HL-60/S4 treated with retinoic acid at 250 ng/mL for 4 days and 3 days (cell line): ENCODE data around the gene ERCC6L2.

Source experiments
- in situ Hi-C: fragments of 300-500 bp; cut with MboI; formaldehyde crosslinking; loops from 2 replicates; pipeline ENCODE4 v1.7.0; 2022; ENCODE audit warnings: low sequenced_read_pairs

Gene ERCC6L2, protein sequence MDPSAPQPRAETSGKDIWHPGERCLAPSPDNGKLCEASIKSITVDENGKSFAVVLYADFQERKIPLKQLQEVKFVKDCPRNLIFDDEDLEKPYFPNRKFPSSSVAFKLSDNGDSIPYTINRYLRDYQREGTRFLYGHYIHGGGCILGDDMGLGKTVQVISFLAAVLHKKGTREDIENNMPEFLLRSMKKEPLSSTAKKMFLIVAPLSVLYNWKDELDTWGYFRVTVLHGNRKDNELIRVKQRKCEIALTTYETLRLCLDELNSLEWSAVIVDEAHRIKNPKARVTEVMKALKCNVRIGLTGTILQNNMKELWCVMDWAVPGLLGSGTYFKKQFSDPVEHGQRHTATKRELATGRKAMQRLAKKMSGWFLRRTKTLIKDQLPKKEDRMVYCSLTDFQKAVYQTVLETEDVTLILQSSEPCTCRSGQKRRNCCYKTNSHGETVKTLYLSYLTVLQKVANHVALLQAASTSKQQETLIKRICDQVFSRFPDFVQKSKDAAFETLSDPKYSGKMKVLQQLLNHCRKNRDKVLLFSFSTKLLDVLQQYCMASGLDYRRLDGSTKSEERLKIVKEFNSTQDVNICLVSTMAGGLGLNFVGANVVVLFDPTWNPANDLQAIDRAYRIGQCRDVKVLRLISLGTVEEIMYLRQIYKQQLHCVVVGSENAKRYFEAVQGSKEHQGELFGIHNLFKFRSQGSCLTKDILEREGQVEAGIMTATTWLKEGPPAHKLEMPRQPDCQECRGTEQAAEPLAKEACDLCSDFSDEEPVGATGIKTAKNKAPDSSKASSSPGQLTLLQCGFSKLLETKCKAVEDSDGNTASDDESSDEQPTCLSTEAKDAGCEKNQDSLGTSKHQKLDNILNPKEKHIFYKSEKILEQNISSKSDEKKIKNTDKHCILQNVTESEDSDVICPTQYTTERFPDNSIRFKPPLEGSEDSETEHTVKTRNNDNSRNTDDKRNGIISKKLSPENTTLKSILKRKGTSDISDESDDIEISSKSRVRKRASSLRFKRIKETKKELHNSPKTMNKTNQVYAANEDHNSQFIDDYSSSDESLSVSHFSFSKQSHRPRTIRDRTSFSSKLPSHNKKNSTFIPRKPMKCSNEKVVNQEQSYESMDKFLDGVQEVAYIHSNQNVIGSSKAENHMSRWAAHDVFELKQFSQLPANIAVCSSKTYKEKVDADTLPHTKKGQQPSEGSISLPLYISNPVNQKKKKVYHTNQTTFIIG (N-terminal part only)

DNA sequence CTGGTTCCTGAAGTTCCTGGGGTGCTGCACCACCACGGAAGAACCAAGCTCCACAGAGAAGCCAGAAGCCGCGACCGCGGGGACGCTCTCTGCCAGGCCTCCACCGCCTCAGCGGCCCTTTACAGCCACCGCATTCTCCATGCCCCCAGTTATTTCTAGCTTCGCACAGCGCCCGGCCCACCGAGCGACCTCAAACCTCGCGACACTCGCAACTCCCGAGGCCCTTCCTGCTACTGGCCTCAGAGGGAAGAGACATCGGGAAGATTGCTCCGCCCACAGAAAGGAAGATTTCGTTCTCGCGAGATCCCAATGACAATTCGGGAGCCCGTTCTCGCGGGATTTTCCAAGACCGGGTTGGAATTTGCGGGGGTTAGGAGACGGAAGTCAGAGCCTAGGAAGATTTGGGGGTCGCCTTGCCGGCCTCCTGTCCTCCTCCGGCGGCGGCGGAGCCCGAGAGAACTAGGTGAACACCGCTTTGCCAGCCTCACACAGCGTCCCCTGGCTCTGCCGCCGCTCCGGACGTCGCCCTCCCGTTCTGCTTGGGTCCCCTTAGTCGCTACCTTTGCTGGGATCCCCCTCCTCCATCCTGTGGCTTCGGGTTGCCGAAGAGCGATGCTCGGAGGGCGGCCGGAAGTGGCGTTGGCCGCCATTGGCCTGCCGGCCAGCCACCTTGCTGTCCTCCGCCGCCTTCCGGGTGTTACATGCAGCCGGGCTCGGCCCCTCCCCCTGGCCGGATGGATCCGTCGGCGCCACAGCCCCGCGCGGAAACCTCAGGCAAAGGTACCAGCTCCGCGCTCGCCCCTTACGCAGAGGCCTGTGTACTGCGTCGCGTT is at the start of gene ERCC6L2:
Gene ERCC6L2 (plus strand): TSS at position 387 of the 833 bp plus-strand sequence. CDS start 348 bp downstream, at position 735.
- in situ Hi-C loops: no loop called here

DNA sequence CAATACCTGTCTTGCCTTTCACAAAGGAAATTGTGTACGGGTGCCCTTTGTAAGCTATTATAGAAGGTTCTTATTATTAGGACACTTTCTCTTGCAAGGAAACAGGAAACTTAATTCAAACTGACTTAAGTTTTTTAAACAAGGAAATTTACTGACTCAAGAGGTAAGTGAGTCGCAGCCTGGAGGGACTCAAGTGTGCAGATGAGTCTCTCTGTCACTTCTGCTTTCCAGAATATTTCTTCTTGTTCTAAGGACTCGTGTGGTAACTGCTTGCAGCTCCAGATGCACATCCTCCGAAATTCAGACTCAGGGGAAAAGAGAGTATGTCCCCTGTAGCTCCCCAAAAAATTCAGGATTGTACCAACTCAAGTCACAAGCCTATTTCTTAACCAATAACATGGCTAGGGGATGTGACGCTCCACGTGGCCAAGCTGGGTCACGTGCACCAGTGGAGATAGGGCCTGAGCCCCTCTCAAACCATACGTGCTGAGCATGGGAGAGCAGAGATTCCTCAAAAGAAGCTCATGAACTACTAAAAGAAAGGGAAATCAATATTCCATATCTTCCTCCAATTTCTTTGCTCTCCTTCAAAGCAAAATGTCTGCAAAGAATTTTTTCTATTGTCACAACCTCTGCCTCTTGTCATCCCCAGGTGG is 49.2 kb upstream of the ERCC6L2 start:
- in situ Hi-C loops: no loop called here

DNA sequence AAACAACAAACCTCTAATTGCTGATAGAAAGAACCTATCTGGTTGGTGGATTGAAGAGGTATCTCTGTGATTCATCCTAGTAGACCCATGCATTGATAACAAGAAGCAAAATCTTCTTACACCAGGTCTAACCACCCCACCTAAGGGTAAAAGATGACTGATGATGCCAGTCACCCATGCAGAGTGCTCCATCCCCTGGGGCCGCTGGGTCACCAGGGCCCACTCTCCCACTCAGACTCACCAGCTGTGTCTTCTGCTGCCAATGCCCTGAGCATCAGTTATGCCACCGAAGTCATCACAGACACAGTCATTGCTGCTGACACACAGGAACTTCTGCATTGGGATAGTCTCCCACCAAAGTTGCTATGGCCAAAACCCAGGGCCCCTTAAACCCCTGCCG is 44.7 kb upstream of the ERCC6L2 start:
- in situ Hi-C loops: no loop called here

DNA sequence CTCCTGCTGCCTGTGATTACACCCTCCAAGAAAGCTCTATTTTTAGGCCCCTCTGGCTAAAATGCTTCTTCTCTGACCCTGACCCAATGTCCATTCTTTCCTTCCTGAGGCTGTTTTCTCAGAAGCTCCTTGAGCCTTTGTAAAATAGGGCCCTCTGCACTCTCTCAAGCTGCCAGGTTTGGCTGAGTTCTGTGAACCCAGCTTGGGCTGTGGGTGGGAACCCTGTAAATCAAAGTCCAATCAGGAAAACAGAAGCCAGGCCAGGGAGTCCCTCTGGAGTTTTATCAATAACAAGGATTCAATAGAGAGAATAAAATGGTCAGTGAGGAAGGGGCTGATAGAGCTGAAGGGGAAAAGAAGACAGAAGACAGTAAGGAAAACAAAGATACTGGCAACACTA is 43.7 kb upstream of the ERCC6L2 start:
- in situ Hi-C loops: no loop called here

DNA sequence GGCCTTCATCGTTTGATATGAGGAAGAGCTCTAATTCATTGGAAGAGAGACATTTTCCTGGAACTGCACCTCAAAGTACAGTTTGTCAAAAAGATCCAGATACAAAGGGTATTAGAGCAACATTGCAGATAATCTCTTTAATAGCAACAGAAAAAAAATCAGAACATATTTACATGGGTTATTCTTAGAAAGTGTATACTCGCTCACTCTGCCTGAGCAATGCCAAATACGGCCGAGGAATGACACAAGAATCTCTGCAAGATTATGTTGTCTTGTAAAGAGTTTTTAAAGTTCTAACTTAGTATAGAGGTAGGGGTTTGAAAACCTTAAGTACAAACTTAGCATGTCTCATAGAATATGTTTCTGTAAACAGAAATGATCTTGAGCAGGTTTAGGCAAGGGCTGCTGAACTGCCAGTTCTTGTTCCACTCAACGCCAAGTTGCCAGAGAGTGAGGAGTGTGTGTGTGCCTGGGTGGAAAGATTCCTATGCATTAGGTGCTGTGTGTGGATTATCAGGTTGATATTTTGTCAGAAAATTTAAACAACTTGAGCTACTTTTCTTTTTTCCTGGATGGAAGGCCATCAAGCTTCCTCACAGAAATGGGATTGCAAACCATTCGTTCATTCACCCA is 41.8 kb upstream of the ERCC6L2 start:
- in situ Hi-C loops: no loop called here

DNA sequence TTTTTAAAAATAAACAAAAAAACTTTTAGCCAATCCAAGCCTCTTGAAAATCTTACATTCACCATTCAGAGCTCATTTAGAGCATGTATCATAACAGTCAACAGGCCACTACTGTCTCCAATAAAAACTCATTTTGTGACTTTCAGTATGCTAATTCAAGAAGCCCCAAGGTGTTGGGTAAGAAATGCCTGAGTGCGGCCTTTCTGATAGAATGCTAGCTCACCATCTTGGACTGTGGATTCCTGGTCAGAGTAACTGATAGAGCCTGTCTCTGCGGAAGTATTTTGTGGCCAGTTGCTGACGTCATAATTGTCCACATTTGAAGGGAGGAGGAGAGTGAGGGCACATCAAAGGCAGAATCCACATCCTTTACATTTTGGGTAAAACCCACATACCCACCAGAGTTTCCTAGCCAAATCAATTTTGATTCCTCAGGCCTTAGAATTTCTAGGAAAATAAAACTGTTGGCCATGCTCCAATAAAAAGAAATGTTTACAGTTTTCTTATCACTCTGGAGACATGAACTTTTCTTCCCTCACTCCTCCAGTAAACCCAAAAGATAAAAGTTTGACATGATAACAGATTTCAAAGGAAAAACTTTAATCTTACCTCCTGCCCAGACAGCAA is 41.1 kb upstream of the ERCC6L2 start:
- in situ Hi-C loops: no loop called here

DNA sequence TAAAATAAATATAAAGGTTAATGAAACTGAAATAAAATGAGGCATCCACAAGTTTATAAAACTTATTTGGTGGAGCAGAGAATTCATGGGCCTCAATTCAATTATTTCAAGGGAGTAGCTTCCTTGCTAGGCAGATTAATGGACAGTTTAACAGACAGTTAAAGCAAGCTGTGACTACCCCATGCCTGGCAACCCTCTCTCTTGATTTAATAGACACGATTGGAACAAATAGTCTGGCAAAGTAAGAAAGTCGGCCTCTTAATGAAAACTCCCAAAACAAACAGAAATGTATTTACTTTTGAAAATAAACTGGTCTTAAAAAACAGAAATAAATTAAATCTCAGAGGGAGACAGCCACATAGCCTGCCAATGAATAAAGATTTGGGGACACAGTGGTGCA is 40.1 kb upstream of the ERCC6L2 start:
- in situ Hi-C loops: no loop called here

DNA sequence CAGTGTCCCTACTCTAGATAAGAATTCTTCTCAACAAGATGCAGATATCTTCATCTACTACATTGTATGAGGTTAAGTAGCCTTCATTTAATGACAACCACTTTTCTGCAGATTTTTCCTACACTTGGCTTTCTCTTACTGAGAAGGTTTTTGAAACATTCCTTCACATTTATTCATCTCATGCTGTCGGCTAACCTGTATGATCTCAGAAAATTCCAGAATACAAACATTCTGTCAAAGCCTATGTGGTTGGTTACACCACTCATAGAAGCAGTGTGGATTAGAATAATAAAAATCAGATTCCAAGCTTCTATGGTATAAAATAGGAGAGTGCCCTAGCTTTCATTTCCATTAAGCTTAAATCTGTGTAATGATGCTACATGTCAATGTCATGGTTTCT is 39.4 kb upstream of the ERCC6L2 start:
- in situ Hi-C loops: no loop called here

DNA sequence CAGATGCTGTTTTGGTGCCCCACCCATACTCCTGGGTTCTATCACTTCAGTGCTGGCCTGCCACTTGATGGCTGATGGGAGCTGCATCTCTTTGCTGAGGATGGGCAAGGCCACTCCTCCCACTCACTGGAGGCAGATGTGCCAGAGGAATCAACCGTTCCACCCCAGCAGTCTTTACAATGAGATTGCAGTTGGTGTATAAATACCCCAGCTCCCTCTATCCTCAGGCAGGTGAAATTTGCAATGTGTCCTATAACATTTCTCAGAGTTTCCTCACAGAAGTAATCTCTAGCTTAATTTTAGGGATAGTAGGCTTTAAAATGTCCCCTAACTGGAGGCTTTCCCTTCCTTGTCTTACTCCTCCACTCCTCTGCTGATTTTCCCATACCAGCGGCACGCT is 36.5 kb upstream of the ERCC6L2 start:
- in situ Hi-C loops: no loop called here

DNA sequence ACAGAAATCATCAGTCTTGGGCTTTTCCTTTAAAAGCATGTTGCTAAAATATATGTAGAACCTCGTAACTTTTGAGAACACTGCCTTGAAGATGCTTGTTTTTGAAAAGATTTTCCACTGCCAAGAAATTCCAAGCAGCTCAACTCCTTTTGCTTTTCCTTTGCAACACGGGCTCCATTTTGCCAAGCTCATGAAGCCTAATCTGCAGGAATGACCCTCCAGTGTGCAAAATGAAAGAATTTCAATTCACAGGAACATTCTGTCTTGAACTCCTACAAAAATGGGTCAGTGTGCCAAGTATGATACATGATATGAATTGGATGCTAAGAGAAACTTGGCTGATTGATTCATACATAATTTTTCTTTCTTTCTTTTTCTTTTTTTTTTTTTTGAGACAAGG is 35.4 kb upstream of the ERCC6L2 start:
- in situ Hi-C loops: no loop called here

DNA sequence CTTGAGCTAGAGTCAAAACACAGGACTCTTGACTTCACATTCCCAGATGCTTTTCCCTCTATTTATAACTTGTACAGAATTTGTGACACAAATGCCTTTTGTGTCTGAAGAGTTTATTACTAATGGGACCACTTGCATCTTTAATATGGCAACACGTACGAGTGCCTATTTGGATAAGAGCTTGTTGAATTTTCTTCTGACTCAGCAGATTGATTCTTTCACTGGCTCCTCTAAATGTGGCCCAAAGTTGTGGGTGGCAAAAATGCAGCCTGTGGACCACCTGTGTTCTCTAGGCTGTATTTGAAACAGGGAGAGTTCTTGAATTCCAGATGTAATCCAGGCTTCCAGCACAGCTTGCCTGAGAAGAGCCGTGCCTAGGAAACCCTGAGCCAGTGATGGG is 34.1 kb upstream of the ERCC6L2 start:
- in situ Hi-C loops: no loop called here

DNA sequence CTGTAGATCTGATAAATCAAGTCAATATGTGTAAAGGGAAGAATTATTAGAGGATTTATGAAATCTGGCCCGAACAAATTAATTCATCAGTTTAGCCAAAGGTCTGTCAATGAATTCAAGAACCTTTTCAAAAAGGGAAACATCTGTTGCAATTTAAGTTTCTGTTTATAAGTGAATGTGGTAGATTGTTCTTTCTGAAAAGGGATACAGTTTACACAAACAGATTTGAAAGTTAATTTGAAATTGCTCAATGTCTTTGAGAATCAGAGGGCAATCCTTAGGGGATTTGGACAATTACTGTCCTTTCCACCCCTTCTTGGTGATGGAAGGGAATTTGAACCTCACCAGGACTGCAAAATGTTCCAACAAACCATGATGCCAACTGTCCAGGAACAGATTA is 29.7 kb upstream of the ERCC6L2 start:
- in situ Hi-C loops: no loop called here

DNA sequence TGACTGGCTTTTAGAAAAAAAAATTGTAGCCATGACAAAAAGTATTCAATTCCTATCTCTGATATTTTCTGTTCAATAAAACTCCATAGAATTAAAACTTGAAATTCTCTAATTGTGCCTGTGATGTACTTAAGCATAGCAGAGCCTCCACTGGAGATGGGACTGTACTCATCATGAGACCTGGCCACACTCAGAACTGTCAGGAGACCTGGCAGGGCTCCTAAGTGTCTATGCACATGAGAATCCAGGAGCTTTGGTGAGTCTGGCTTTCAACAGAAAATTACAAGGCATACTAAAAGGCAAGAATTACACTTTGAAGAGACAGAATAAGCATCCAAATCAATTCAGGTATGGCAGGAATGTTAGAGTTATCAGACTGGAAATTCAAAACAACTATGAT is 26.7 kb upstream of the ERCC6L2 start:
- in situ Hi-C loops: no loop called here

DNA sequence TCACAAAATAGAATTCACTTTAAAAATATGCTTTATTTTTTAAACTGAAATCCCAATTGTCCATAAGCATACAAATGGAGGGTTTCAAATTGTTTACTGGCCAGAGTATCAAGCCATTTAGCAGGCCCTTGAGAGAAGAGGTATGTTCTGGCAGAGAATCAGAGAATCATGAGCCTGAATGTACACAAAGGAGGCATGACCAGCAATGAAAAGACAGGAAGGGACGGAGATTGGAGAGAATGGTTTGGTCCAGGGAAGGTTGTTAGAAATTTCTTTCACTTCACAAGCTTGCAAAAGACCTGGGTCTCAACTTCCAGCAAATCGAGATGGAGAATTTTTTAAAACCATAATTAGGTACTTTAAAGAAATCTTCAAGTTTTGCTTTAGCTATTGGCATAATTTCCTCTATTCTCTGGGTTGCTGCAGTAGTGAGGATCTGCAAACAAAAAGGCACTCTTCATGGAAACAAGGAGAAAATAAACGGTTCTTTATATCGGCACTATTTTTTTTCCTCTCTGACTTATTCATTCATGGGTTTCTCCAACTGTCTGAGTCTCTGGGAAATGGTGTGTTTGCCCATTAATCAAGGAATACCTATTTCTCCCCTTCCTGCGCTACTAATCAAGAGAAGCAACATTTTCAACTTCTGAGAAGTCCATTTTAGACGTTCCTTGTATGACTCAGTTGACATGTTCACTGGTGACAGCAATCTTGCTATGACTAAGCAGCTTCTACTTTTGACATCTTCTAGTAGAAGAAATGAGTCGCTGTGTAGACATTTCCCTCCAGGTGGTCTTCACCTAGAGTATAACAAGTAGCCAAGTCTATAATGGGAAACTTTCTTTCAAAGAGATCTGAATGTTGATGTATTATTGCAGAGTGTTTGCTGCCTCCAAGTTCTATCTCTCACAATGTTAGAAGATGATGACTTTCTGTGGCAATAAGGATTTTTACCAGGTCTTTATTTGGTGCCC is 23.1 kb upstream of the ERCC6L2 start:
- in situ Hi-C loops: no loop called here

DNA sequence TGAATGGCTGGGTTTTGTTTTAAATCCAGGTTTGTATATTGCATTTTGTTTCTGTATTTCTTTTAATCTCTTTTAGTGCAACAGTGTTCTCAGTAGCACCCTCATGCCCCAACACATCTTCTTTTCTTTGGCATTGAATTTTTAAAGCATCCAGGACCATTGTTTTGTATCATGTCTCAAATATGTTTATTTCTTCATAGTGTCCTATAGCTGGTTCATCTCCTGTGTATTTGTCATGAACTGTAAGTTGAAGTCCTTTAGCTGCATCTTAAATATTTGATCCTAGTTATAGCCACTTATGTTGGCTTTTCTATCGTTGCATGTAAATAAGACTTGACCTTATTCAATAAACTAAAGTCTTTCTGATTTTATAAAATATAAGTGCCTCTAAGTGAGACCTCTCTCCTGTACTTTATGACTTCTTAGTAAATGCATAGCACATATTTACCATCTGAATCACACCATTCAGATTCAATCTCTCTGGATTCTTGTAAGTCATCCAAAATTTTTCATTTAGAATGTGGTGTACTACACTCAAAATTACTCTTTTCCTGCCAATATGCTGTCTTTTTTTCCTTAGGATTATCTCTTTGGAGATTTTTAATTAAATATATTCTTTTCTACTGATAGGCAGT is 21.0 kb upstream of the ERCC6L2 start:
- in situ Hi-C loops: no loop called here

DNA sequence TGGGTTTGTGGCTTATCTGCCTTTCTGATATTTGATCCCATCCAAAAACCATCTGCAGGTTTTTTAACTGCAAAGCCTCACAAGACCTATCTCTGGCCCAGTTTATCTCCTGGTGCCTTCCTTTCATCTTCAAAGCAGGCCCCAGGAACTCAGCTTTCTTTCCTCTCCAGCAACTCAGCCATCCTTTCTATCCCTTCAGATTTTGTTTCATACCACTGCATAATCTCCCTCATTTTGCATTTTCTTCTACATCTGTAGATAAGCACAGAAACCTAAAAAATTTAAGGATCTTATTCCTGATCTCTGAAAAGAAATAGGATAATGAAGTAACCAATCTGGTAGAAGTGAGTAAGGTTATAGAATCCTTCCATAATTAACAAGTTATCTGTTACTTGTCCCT is 19.5 kb upstream of the ERCC6L2 start:
- in situ Hi-C loops: no loop called here

DNA sequence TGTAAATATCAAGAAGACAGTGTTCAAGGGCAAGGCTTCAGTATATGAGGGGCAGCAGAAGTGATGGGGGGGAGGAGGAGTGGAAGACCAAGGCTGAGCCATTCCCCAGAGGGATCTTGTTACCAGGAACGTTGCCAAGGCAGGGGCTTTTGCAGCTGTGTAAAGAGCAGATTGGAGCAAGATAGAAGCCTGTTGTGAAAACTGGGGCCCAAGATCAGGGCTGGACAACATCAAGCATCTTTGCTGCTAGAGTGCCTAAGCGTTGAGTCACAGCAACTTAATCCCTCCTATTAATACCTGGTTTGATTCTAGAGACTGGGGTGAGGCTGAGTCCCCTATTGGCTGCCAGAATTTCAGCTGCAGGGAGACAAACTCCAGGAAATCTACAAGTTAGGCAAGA is 18.4 kb upstream of the ERCC6L2 start:
- in situ Hi-C loops: no loop called here
